Fibroblast of gingiva (primary cell): ENCODE data around the gene NUCB1.
"Not testable (repeated sequence)": the region's sequence is repeated elsewhere in the genome, so short reads cannot be mapped to it uniquely, and the experiment has no call there.

ENCODE experiments used
- DNase-seq: peaks from one replicate; pipeline ENCODE4 v3.0.0-alpha.2; 2011; ENCODE audit warnings: low read depth

Gene NUCB1

GRCh38 chr19:48906324-48906723 is 6.2 kb downstream of the NUCB1 start:
- no peak for DNase-seq

- no peak for DNase-seq
Measured at GRCh38 chr19:48907671-48908070, 7.6 kb downstream of the NUCB1 start.

GRCh38 chr19:48909424-48910077 is 9.4 kb downstream of the NUCB1 start:
- DNase-seq = not testable (repeated sequence)

GRCh38 chr19:48910803-48911202 is 10.7 kb downstream of the NUCB1 start:
- DNase-seq = no peak

GRCh38 chr19:48913114-48913889 is 13.2 kb downstream of the NUCB1 start:
- no peak for DNase-seq

GRCh38 chr19:48914181-48914580 is 14.1 kb downstream of the NUCB1 start:
- no peak for DNase-seq

- no peak for DNase-seq
Measured at GRCh38 chr19:48915757-48916156, 15.6 kb downstream of the NUCB1 start.

GRCh38 chr19:48918071-48918470 is 18.0 kb downstream of the NUCB1 start:
- no peak for DNase-seq

- no peak for DNase-seq
Measured at GRCh38 chr19:48918801-48919247, 18.7 kb downstream of the NUCB1 start.

- DNase-seq = not testable (repeated sequence)
Measured at GRCh38 chr19:48919271-48919670, 19.2 kb downstream of the NUCB1 start.

GRCh38 chr19:48920949-48921348 is 20.8 kb downstream of the NUCB1 start:
- no peak for DNase-seq

- no peak for DNase-seq
Measured at GRCh38 chr19:48921721-48922500, 21.8 kb downstream of the NUCB1 start.

- DNase-seq = no peak
Measured at GRCh38 chr19:48922548-48923490, 22.7 kb downstream of the NUCB1 start.

GRCh38 chr19:48925240-48925843 is 25.2 kb downstream of the NUCB1 start:
- peak; percentile 32 for DNase-seq

GRCh38 chr19:48925890-48926289 is 25.8 kb downstream of the NUCB1 start:
- DNase-seq = not testable (repeated sequence)

GRCh38 chr19:48926909-48927308 is 26.8 kb downstream of the NUCB1 start:
- peak; percentile 95 for DNase-seq

- not testable (repeated sequence) for DNase-seq
Measured at GRCh38 chr19:48927692-48928091, 27.6 kb downstream of the NUCB1 start.

GRCh38 chr19:48928164-48929025 is 28.3 kb downstream of the NUCB1 start:
- DNase-seq = peak; percentile 6

- DNase-seq = no peak
Measured at GRCh38 chr19:48933382-48933932, 33.3 kb downstream of the NUCB1 start, which contains the start of gene DHDH. Gene DHDH (plus strand): TSS chr19:48933699. CDS start chr19:48933722, 23 bp downstream.

GRCh38 chr19:48934837-48935236 is 34.7 kb downstream of the NUCB1 start:
- no peak for DNase-seq
